Esophagus muscularis mucosa (tissue), 4 donors: Measurements from ENCODE around the gene MANBA.

ENCODE experiments used
- CTCF ChIP-seq, 3 experiments: fragments of 200-600 bp in 2 of 3; fragments of 450-650 bp in 1 of 3; sonication (generic) in 2 of 3; IDR thresholded peaks; one replicate each; pipeline ENCODE4 v1.5.1; 2017 to 2019; ENCODE audit warnings: antibody characterized with exemption in 3 of 3, mild to moderate bottlenecking in 2 of 3, moderate library complexity in 1 of 3
- EP300 ChIP-seq: sonication (generic); formaldehyde crosslinking; IDR thresholded peaks from one replicate; pipeline ENCODE4 v1.6.1; 2017; ENCODE audit warnings: antibody characterized with exemption
- POLR2A ChIP-seq: fragments of 450-650 bp; IDR thresholded peaks from one replicate; pipeline ENCODE4 v1.6.1; 2017; ENCODE audit warnings: antibody characterized with exemption, moderate library complexity, mild to moderate bottlenecking, low read depth

DNA sequence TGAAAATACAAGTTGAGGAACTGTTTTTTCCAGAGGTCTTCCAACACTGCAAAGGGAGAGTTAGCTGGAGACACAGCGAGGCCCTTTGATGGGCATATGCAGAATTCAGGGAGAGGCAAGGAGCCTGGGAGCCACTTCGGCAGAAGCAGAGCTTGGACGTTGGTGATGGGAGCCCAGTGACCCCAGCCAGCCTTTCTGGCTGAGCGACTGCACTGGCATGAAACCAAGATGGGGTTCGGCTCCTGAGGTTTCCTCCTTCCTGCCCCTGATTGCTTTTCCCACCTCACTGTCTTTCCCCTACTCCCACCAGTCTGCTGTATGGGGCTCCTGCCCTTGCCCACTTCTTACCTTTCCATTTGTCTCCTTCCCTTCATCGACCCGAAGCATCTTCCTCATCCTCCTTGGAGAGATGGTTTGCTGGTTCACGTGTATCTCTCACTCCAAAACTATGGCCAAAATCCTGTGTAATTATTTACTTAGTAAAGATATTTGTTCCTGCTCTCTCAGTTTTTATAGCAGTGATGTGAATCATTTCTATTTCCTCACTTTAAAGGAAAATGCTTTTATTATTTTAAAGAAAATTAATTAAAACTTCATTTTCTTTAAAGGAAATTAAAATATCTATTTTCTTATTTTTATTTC lies 159.1 kb downstream of the MANBA start:
- no peak for TF ChIP-seq CTCF (IDR thresholded peaks at IDR 0.05)
- no peak for TF ChIP-seq POLR2A
- no peak for TF ChIP-seq EP300
